GM12873 (cell line): ENCODE results near the gene PLCB4.

Source experiments
- CTCF ChIP-seq: IDR thresholded peaks from 2 replicates; pipeline ENCODE4 v1.5.1; 2012; ENCODE audit warnings: low read depth, mild to moderate bottlenecking, moderate library complexity, low read length, control low read depth; ENCODE audit not compliant: insufficient read depth; ENCODE audit errors: missing control alignments

PLCB4 gene

GRCh38 chr20:9117548-9117947, 48.7 kb downstream of the PLCB4 start:
- no peak for TF ChIP-seq CTCF

- no peak for TF ChIP-seq CTCF
Measured at GRCh38 chr20:9119776-9120175, 50.9 kb downstream of the PLCB4 start.

- no peak for TF ChIP-seq CTCF
Measured at GRCh38 chr20:9121211-9121610, 52.3 kb downstream of the PLCB4 start.

- no peak for TF ChIP-seq CTCF
Measured at GRCh38 chr20:9122571-9122970, 53.7 kb downstream of the PLCB4 start.

- no peak for TF ChIP-seq CTCF
Measured at GRCh38 chr20:9126527-9126926, 57.6 kb downstream of the PLCB4 start.

- TF ChIP-seq CTCF = no peak
Measured at GRCh38 chr20:9128568-9128967, 59.7 kb downstream of the PLCB4 start.

GRCh38 chr20:9129756-9130155, 60.9 kb downstream of the PLCB4 start:
- TF ChIP-seq CTCF = no peak

- no peak for TF ChIP-seq CTCF
Measured at GRCh38 chr20:9130521-9130920, 61.6 kb downstream of the PLCB4 start.
